GM21515 (cell line): Measurements from ENCODE around the gene ONECUT3.
"Not testable (repeated sequence)": the region's sequence is repeated elsewhere in the genome, so short reads cannot be mapped to it uniquely, and the experiment has no call there.

Experiments
- ATAC-seq: cut with Tn5 transposase; IDR thresholded peaks from one replicate; pipeline ENCODE4 v1.9.1; 2021; ENCODE audit not compliant: unreplicated experiment

Gene ONECUT3

GRCh38 chr19:1755467-1756171 lies 2.3 kb downstream of the ONECUT3 start:
- ATAC-seq: no peak

- no peak for ATAC-seq
Measured at GRCh38 chr19:1756264-1756663, 3.0 kb downstream of the ONECUT3 start.

- no peak for ATAC-seq
Measured at GRCh38 chr19:1756705-1757465, 3.6 kb downstream of the ONECUT3 start.

GRCh38 chr19:1757468-1758230 lies 4.3 kb downstream of the ONECUT3 start:
- no peak for ATAC-seq

GRCh38 chr19:1758231-1758577 lies 4.9 kb downstream of the ONECUT3 start:
- ATAC-seq: no peak

GRCh38 chr19:1758959-1759903 lies 5.9 kb downstream of the ONECUT3 start:
- ATAC-seq: no peak

GRCh38 chr19:1760020-1760419 lies 6.7 kb downstream of the ONECUT3 start:
- ATAC-seq: no peak

GRCh38 chr19:1760786-1761527 lies 7.7 kb downstream of the ONECUT3 start:
- not testable (repeated sequence) for ATAC-seq

GRCh38 chr19:1761528-1762242 lies 8.4 kb downstream of the ONECUT3 start:
- no peak for ATAC-seq

GRCh38 chr19:1762243-1763117 lies 9.2 kb downstream of the ONECUT3 start:
- no peak for ATAC-seq

- ATAC-seq: no peak
Measured at GRCh38 chr19:1763648-1764639, 10.6 kb downstream of the ONECUT3 start.

GRCh38 chr19:1764729-1765128 lies 11.4 kb downstream of the ONECUT3 start:
- ATAC-seq: no peak

GRCh38 chr19:1765232-1765903 lies 12.1 kb downstream of the ONECUT3 start:
- no peak for ATAC-seq

GRCh38 chr19:1765904-1766799 lies 12.8 kb downstream of the ONECUT3 start:
- ATAC-seq: no peak

- ATAC-seq: no peak
Measured at GRCh38 chr19:1766800-1767352, 13.6 kb downstream of the ONECUT3 start.
